ENCODE data around the gene C2orf49. TPM values are rescaled to one million over a fixed set of nuclear protein-coding genes. Genes with fewer than 3 reads are reported as not detected.

Gene C2orf49
- total RNA-seq, 1 experiment from 2014 or later = 17.2 TPM

GRCh38 chr2:105394951-105395611 lies 57.7 kb downstream of the C2orf49 start:
- no TSS peak for BruUV-seq (replicated peaks)
- Histone ChIP-seq H3K27me3 (ENCODE audit: insufficient read depth, low read length) (no peaks in the 10 kb centered on the region), H3K9ac (ENCODE audit: low read length) (no peak overlapping the region), H3K4me1 (ENCODE audit: control insufficient read depth in 1 of 2, insufficient read depth in 2 of 2, low read length in 2 of 2) (peaks cover 48 to 84% of the 10 kb centered on the region in 2 experiments), H3K36me3 (ENCODE audit: control insufficient read depth in 1 of 2, insufficient read depth in 2 of 2, low read length in 2 of 2) (peaks cover 2 to 27% of the 10 kb centered on the region in 2 experiments; a peak in 3 of 4 replicates), H3K79me2 (ENCODE audit: insufficient read depth, low read length) (peaks cover 86% of the 10 kb centered on the region), H3K4me2 (ENCODE audit: low read length) (peak overlapping the region; percentile 90; the same call in 1 of the 2 replicates), H2AFZ (ENCODE audit: low read depth, low read length, poor library complexity, severe bottlenecking) (no peak overlapping the region), H3K27ac (ENCODE audit: low read depth, low read length) (peak overlapping the region; percentile 91; the same call in 1 of the 2 replicates), H3K9me3 (ENCODE audit: control insufficient read depth in 1 of 2, insufficient read depth in 1 of 2, low read depth in 1 of 2, low read length in 2 of 2) (no peaks in the 10 kb centered on the region), H3K4me3 (replicated peaks in 1 of 2; ENCODE audit: low read depth in 1 of 2, low read length in 2 of 2) (no peak overlapping the region), H4K20me1 (ENCODE audit: insufficient read depth) (no peaks in the 10 kb centered on the region; the same call in 1 of the 2 replicates), H3K9me2 (ENCODE audit: insufficient read depth) (no peaks in the 10 kb centered on the region)
- ATAC-seq (no peak), DNase-seq (ENCODE audit: low read depth, low spot score) (no peak)
- intact Hi-C loops (cut with micrococcal nuclease) = no loop called here
- POLR2A ChIA-PET = interaction anchor here (3.3 kb wide), 1 partner anchor 8 kb away, joined by 11 read pairs; no protein-coding TSS in a partner anchor
- RAD21 ChIA-PET (ENCODE audit: low non-redundant PET in 1 of 2, low total read pairs in 2 of 2, uncharacterized antibody in 2 of 2, unreplicated experiment in 2 of 2) = no interaction called here
- CTCF ChIA-PET = interaction anchor here (1.2 kb wide), 1 partner anchor 9 kb away, joined by 3 read pairs; no protein-coding TSS in a partner anchor
- no peak for TF ChIP-seq EZH2phosphoT487 (IDR thresholded peaks at IDR 0.05; ENCODE audit: borderline replicate concordance)
- no peak for TF ChIP-seq JUND (IDR thresholded peaks at IDR 0.05)
- TF ChIP-seq ZFX (IDR thresholded peaks at IDR 0.05) = no peak
- no peak for TF ChIP-seq MAX (IDR thresholded peaks at IDR 0.05)
- TF ChIP-seq YY1 (IDR thresholded peaks at IDR 0.05; ENCODE audit: extremely low read depth, insufficient replicate concordance, low read depth, low read length) = no peak
- TF ChIP-seq EGR1 (IDR thresholded peaks at IDR 0.05; ENCODE audit: low read depth) = no peak
- no peak for TF ChIP-seq REST (IDR thresholded peaks at IDR 0.05; ENCODE audit: low read depth)
- TF ChIP-seq ZNF274 (IDR thresholded peaks at IDR 0.05; ENCODE audit: low read depth, low read length) = no peak
- no peak for TF ChIP-seq SP1 (IDR thresholded peaks at IDR 0.05; ENCODE audit: low read depth)
- no peak for TF ChIP-seq CBX3 (IDR thresholded peaks at IDR 0.05; ENCODE audit: low read depth)
- no peak for TF ChIP-seq POLR2A (IDR thresholded peaks at IDR 0.05; ENCODE audit: borderline replicate concordance, extremely low read depth, insufficient read depth, insufficient read length)
- no peak for TF ChIP-seq TCF7L2 (IDR thresholded peaks at IDR 0.05; ENCODE audit: borderline replicate concordance, extremely low read depth, insufficient read depth, insufficient read length)
- TF ChIP-seq SIN3A (IDR thresholded peaks at IDR 0.05; ENCODE audit: low read depth) = no peak
- no peak for TF ChIP-seq SRF (IDR thresholded peaks at IDR 0.05; ENCODE audit: low read depth)
- TF ChIP-seq CTCF (IDR thresholded peaks at IDR 0.05 in 2 of 3, conservative IDR thresholded peaks at IDR 0.05 in 1 of 3; ENCODE audit: borderline replicate concordance in 1 of 3, insufficient read depth in 1 of 3, low read depth in 2 of 3, low read length in 2 of 3) = no peak
- no peak for TF ChIP-seq ATF3 (IDR thresholded peaks at IDR 0.05)
- no peak for TF ChIP-seq EZH2 (IDR thresholded peaks at IDR 0.05)
- TF ChIP-seq CEBPB (IDR thresholded peaks at IDR 0.05; ENCODE audit: low read depth) = no peak
- TF ChIP-seq ELF1 (IDR thresholded peaks at IDR 0.05; ENCODE audit: borderline replicate concordance, low read depth) = no peak
- no peak for TF ChIP-seq ZBTB33 (IDR thresholded peaks at IDR 0.05; ENCODE audit: extremely low read depth, insufficient replicate concordance, low read length)
